Stimulated activated CD8-positive, alpha-beta memory T cell treated with anti-CD3 and anti-CD28 coated beads, Interleukin-4, amount 100 ng/mL, for 48 hours (primary cell): ENCODE results near the gene ADAM12.
"Not testable (repeated sequence)": the region's sequence is repeated elsewhere in the genome, so short reads cannot be mapped to it uniquely, and the experiment has no call there.

Experiments used
- DNase-seq: peaks from one replicate; pipeline ENCODE4 v3.0.0-alpha.2; 2020

ADAM12 gene

GRCh38 chr10:126072622-126073021 is 315.7 kb downstream of the ADAM12 start:
- DNase-seq, result no peak

- no peak for DNase-seq
Measured at GRCh38 chr10:126070476-126071215, 317.6 kb downstream of the ADAM12 start.

DNA sequence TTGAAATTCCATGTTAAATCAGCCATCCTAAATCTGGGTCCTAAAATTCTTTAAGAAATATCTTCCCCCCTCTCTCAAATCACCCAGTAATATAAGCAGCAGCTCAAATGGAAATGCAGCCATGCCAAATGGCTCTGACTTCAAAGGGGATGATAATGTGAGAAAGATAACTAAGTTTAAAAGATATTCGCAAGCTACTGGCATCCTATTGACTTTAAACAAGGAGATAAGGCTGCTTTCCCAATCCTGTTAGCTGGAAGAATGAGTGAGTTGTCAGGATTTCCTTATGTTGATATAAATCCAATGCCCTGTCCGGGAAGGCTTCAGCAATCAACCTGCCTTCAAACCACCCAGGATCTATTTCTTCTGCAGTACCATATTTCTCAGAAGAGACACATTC is 320.0 kb downstream of the ADAM12 start:
- DNase-seq, result no peak

DNA sequence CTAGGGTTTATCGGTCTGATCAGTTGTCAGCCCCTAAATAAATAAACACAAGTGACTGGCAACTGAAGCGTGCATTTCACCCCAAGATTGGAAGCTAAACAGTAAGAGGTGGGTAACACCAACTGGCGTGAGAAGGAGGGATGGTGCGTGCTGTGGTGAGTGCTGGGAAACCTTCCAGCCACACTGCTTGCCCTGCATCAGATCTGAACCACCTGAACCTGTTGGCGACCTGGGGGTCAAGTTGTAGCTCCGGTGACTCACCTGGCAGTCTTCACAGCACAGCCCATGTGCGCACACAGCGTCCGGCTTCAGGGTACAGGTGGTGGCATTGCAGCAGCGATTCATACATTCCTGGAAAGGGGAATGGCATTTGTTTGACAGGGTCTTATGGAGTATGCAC is 321.8 kb downstream of the ADAM12 start:
- no peak for DNase-seq

DNA sequence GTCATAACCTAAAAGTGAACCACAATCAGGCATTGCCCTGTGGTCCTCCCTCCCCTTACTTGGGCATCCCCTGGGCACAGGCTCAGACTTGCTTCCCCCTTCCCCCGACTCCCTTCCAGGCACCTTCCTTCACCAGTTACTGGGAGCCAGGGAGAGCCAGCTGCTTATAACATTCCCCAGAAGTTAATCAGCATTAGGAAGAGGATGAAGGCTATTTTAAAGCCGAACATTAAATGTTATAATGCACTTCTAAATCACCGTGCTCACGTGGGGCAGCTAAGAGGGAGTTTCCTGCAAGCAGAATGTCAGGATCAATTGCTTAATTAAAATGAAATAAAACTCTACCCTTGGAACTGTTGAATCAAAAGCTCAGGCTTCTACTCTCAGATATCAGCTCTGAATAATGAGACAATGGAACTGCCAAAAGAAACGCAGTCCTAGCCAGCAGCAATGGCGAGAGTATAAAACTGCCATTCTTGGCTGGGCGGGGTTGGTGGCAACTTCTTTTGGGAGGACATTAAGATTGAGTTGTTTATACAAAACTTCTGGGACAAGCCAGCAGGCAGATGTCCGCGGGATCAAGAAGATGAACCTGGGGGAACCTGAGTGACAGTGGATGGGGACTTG is 322.4 kb downstream of the ADAM12 start:
- DNase-seq, result no peak

GRCh38 chr10:126064512-126064911 is 323.8 kb downstream of the ADAM12 start:
- DNase-seq, result no peak

- DNase-seq, result no peak
Measured at GRCh38 chr10:126063353-126063791, 324.9 kb downstream of the ADAM12 start.

GRCh38 chr10:126062131-126063032 is 325.9 kb downstream of the ADAM12 start:
- DNase-seq, result no peak

DNA sequence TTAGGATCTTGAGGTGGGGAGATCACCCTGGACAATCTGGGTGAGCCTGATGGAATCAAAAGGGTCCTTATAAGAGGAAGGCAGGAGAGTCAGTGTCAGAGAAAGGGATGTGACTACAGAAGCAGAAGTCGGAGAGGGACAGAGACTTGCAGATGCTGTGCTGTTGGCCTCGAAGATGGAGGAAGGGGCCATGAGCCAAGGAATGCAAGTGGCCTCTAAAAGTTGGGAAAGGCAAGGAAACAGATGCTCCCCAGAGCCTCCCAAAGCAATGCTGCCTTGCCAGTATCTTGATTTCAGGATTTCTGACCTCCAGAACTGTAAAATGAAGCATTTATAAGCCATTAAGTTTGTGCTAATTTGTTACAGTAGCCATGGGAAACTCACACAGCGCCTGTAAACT is 326.8 kb downstream of the ADAM12 start:
- no peak for DNase-seq

- no peak for DNase-seq
Measured at GRCh38 chr10:126060261-126060931, 327.9 kb downstream of the ADAM12 start.

DNA sequence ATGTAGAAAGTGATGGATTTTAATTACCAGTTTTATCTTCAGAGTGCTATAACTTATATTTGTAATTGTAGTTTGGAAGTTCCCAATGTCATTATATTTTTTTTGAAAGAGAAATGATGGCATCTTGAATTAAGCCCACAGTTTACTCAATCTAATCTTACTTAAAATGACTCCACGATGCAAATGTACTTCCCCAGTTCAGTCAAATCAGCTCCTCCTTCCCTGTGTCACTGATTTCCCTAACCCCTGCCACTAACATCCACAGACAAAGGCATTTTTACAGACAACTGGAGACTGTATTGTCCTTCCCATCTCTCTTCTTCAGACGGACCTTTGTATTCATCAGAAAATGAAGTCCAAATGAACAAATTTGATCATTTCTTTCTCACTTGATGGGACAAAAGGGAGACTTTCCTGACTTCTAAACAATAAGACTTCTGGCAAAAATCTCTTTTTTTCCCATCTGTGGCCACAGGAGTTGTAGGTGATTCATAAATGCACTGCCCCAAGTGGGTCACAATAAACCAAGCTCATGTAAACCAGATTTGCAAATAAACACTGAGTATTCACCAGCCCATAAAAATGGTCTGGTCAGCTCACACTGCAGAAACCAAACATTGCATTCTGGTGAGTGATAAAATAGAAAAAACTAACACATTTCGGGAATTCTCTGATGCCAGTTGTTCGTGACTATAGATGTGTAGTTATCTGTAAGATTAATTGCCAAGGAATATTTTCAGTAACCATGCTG is 329.0 kb downstream of the ADAM12 start:
- DNase-seq, result no peak

- no peak for DNase-seq
Measured at GRCh38 chr10:126058507-126058906, 329.8 kb downstream of the ADAM12 start.

DNA sequence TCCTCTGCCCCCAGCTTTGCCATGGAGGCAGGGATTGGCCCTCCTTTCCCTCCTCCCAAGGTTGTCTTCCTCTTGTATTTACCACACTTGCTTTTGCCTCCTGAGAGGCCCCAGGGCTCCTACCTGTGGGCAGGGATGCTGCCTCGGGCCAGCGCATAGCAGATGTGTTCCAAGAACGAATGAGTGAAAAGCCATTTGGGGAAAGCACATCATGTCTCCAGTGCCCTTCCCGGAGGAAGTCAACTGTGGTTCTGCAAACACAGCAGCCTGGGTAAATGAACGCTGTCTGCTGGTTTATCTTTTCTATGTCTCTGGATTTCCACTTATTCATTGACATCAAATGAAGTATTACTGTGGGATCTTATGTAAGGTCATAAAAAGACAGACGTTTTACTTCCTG is 330.2 kb downstream of the ADAM12 start:
- DNase-seq, result no peak

DNA sequence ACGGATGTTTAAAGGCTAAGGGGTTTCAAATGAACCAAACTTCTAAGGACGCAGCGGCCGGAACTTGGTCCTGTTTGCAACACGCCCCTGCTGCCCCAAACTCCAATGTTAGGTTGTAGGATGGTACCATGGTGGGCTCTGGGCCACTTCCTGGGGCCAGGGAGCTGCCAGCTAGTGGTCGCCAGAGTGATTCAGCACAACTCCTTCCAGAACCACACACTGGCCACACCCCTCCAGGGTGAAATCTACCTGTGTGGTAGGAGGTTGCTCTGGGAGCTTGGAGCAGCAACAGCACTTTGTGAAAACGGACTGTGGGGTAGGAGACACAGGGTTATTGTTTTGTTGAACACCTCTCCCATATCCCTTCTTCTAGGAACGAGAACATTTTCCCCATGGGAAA is 330.8 kb downstream of the ADAM12 start:
- DNase-seq, result no peak

- no peak for DNase-seq
Measured at GRCh38 chr10:126054191-126054590, 334.1 kb downstream of the ADAM12 start.

GRCh38 chr10:126052171-126052570 is 336.1 kb downstream of the ADAM12 start:
- no peak for DNase-seq

- no peak for DNase-seq
Measured at GRCh38 chr10:126049759-126050700, 338.2 kb downstream of the ADAM12 start.

- not testable (repeated sequence) for DNase-seq
Measured at GRCh38 chr10:126047749-126048148, 340.5 kb downstream of the ADAM12 start.

DNA sequence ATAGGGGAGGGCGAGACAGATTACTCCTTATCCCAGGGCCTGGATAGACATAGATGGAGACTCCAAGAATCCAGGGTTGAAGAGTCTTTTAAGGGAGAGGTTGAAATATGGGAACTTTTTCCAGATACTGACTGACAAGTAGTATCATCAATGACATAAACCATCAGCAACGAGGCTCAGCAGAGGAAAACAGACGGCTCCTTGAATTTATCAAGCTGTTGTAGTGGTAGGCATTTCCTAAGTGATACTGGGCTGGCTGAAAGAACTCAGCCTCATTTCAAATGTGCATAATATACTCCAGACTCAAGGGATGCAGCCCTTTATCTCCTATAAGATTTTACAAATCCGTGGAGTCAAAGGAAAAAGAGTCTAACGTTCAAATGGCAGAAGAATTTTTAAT is 341.4 kb downstream of the ADAM12 start:
- no peak for DNase-seq

DNA sequence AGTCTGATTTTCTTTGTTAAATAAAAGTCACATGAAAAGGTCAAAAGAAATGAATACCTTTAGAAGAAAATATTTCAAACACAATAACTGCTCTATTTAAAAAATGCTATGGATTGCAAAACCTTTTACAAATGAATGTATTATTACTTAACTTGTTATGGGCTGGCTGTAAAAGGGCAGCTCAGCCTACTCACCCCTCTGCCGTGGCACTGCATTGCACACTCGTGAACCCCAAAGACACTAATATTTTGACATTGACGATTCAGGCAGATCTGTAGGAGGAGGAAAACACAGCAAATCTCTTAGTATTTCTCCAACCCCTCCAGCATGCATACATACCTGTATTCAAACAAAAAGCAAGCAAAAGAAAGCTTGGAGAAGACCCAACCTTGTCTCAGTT is 342.4 kb downstream of the ADAM12 start:
- no peak for DNase-seq

GRCh38 chr10:126043389-126043788 is 344.9 kb downstream of the ADAM12 start:
- no peak for DNase-seq
